NCI-H1048 (cell line): ENCODE measurements around the gene STX8.

ENCODE experiments used
- DNase-seq: peaks from one replicate; lab custom pipeline; 2025; lab: John Stamatoyannopoulos, UW

STX8 gene

GRCh38 chr17:9292561-9292941 is 283.1 kb downstream of the STX8 start:
- DNase-seq = no peak

DNA sequence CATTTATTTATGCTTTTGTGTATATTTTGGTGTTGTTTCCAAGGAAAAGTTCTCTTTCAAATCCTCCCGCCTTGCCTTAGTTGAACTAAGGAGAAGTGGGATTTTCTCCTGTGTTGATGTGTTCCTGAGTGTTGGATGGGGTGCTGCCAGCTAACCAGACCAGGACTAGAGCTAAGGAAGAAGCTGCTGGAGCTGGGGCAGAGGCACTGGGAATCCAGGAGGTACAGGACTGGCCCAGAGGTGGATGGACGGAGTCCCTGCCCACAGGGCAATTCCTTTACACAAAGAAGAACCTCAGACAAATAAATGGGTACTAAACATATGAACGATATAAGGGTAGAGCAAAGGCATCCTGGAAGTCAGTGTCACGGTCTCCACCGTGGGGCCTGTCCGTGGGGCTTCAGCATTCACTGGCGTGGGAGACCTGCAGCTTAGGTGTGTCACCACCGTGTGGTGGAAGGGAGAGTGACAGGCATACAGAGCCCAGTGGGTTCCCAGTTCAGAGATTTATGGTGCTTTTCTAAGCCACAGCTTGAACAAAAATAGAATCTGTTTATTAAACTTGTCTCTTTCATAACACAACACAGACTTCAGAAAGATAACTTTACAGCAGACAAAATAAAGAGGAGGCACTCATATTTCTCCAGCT is 283.6 kb downstream of the STX8 start:
- no peak for DNase-seq

DNA sequence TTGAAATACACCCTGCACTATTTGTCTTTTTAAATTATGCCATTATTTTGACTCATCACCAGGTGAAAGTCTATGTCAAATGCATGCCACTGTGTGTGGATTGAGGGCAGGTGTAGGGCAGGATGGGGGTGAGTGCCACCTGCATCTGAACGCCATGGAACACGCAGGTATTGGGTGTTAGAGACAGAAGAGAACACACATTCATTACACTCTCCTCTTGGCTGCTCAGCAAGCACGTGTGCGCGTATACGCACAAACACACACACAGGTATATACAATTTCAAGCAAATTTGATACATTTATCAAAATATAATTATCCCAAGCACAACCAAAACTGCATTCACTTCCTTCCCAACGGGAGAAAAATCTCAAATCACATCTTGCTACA is 285.4 kb downstream of the STX8 start:
- DNase-seq = no peak

DNA sequence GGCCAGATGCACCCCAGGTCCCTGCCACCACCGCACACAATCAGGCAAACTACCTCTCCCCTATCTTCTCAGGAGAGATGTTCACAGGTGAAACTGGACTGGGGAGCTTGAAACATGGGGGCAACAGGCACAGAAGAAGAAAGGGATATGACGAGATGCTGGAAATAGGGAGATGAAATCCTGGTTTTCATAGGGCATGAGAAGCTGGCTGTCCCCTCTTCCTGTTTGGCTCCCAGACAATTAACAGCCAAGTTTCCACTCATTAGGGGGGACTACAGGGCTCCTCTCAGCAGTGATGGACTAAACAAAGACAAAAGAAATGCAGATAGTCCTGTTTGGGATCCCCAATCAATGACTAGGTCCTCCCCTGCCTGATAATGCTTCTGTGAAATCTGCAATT is 288.3 kb downstream of the STX8 start:
- DNase-seq = no peak

DNA sequence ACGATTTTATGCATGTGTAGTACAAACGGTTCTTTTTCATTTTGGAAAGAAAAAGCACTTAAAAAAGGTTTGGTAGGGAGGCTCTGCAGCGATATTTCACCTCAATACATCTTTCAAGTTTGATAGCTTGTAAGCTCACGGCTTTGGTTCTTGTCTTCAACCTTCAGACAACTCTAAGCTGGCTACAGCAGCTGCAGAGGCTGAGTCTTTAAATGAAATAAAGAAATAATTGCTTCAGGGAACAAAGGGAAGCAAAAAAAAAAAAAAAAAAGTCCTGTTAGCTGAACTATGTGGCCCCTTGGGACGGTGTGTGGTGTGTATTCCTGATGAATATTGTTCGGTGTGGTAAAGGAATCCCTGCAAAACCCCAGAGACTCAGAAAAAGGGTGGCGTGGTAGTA is 289.2 kb downstream of the STX8 start:
- no peak for DNase-seq

GRCh38 chr17:9285602-9286427 is 289.8 kb downstream of the STX8 start:
- no peak for DNase-seq

DNA sequence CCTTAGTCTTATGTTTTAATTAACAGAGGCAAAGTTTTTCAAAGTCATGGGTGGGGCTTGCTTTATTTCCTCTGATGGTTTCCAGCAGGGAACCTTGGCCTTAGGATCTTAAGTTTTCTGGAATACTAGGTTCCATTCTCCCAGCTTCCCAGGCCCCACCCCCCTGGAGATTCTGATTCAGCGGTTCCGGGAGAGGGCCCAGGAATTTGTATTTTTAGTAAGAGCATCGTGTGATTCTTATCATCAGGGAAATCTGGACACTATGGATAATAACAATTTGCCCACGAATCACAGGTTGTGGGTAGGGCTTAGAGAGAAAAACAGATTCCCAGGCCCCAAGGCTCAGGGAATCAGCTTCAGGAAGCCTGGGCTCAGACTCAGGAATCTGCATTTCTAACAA is 290.7 kb downstream of the STX8 start:
- DNase-seq = no peak

DNA sequence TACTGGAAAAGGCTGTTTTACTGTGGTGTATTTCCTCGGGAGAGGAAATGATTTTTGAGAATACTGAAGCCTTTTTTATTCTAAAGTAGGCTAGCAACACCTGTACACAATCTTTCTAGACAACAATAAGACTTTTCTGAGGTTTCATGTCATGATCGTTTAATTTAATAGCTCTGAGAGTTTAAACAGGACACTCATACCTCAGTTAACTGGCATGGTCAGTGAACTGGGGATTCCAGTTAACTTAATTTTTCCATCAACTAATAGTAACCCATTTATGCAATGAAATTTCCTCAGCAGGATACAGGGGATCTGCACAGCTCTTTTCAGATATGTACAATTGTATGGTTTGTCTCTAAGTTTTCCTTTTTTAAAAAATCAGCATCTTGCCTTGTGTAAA is 291.7 kb downstream of the STX8 start:
- DNase-seq = no peak

- DNase-seq = no peak
Measured at GRCh38 chr17:9279893-9280292, 295.7 kb downstream of the STX8 start.

- no peak for DNase-seq
Measured at GRCh38 chr17:9274973-9275372, 300.6 kb downstream of the STX8 start.

- DNase-seq = no peak
Measured at GRCh38 chr17:9273428-9274391, 301.9 kb downstream of the STX8 start.

DNA sequence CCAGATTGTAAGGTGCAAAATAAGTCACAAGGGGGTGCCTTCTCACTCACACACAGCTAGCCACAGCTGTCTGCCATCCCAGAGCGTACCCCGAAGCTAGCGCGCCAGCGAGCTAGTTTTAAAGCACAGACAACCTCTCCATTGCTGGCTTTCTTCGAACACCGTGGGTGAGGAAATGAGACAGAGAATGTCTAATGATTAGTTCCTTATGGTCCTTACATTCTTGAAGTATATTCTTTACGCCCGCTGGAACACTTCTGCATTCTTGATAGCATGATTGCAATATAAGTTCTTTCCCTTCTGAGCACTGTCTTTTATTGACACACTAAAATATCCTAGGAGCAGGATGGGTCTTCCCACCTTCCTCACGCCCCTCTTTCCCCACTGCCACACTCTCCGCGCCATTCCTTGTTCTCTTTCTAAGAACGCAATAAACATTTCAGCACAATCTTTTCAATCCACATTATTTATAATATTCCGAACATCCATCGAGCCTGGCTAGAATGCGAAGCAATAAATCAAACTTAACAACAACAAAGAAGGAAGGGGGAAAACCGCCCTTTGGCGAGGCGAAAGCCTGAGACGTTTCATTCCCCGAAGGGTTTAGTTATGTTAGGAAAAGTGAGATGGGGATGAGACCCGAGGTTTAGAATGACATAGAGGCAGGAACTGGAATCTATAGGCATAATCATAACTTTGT is 303.0 kb downstream of the STX8 start:
- no peak for DNase-seq

- DNase-seq = no peak
Measured at GRCh38 chr17:9271989-9272388, 303.6 kb downstream of the STX8 start.

DNA sequence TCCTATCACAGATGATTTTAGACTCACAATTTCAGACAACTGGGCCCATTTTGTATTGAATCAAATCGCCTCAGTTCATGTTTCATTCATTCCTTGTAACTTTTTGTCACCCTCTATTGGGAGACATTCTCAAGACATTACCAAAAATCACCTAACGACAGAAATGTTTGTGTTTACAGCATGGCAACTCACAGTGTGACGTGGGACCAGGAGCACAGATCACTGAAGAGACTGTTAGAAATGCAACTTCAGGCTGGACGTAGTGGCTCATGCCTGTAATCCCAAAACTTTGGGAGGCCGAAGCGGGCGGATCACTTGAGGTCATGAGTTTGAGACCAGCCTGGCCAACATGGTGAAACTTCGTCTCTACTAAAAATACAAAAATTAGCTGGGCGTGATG is 304.7 kb downstream of the STX8 start:
- DNase-seq = no peak

DNA sequence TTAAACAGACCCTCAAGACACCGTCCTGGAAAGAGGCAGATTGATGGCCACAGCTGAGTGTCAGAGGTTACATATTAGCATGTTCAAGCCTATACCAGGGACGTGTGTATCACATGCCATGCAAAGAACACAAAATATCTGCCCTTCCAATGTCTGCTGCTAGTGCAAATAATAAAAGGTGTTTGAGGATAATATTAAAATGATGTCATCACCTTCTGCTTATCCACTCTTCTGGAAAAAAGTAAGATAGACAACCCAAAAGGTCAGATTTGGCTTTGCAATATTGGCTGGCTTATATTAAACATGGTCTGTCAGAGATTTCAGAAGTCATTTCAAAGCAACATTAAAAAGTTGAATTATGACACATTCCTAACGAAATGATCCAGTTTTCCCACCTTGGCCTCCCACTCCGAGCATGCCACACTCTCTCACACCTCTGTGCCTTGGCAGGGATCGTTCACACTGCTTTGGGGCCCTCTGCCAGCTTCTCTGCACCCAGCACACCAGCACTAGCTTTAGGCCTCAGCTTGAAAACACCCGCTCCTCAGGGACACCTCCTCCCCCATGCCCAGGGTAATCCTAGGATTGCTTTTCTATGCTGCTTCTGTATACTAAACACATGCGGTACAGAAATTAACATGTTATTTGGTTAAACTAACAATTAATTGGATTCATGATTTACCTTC is 306.1 kb downstream of the STX8 start:
- no peak for DNase-seq

- no peak for DNase-seq
Measured at GRCh38 chr17:9268546-9268945, 307.1 kb downstream of the STX8 start.

- no peak for DNase-seq
Measured at GRCh38 chr17:9266697-9267117, 308.9 kb downstream of the STX8 start.

- no peak for DNase-seq
Measured at GRCh38 chr17:9266031-9266680, 309.5 kb downstream of the STX8 start.

DNA sequence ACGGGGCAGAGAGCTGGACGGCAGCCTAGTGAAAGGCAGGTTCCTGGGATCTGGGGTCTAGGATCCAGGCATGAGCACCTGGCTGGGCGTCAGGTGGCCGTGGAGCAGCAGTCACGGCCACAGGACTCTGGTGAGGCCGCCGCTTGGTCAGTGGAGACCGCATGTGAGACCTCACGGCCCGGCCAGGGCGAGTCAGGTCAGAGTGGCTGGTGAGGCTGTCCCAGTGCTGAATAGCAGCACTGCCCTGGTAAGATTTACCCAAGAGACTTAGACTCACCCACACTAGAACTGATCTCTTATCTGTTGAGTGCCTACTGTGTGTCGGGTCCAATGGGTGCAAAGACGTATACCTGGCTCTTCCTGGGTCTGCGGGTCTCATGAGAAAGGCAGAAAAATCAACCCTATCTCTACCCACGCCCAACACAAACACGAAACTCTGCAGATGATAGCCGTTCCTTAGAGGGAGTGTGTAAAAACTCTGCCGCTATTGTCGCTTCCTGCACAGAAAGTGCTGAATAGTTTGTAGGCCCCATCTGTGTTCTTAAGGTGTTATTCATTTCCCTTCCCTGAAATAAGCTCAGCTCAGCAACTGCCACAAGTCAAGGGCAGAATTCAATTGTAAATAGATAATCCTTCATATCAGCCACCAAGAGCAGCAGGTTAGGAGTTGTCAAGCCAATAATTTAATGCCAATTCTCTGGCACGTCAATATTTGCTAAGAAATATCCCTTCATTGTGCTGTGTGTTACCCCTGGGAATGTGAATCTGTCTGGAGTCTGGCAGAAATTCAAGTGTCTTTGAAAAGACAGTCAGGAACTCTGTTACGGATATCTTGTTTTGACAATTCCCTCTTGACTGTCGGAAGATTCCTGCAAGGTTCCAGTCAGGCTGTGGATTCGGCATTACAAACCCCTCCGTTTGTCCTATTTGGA is 314.3 kb downstream of the STX8 start:
- DNase-seq = no peak

GRCh38 chr17:9259419-9259818 is 316.2 kb downstream of the STX8 start:
- DNase-seq = no peak
